Inferior parietal cortex (tissue), 1 donor: ENCODE measurements around the gene DLGAP1.

Experiments used
- DNase-seq: peaks from one replicate; pipeline ENCODE4 v3.0.0-alpha.2; 2016; ENCODE audit errors: extremely low spot score

The DLGAP1 gene

GRCh38 chr18:3867864-3868311, 587.2 kb downstream of the DLGAP1 start:
- no peak for DNase-seq

- DNase-seq = no peak
Observed at GRCh38 chr18:3867236-3867635, 587.9 kb downstream of the DLGAP1 start.

GRCh38 chr18:3864669-3865298, 590.3 kb downstream of the DLGAP1 start:
- no peak for DNase-seq

- no peak for DNase-seq
Observed at GRCh38 chr18:3863593-3863992, 591.5 kb downstream of the DLGAP1 start.

- DNase-seq = no peak
Observed at GRCh38 chr18:3863006-3863405, 592.1 kb downstream of the DLGAP1 start.

GRCh38 chr18:3861495-3861894, 593.6 kb downstream of the DLGAP1 start:
- no peak for DNase-seq

GRCh38 chr18:3857544-3857943, 597.6 kb downstream of the DLGAP1 start:
- DNase-seq = no peak

GRCh38 chr18:3855966-3856365, 599.1 kb downstream of the DLGAP1 start:
- DNase-seq = no peak

GRCh38 chr18:3852321-3852720, 602.8 kb downstream of the DLGAP1 start:
- DNase-seq = no peak

GRCh38 chr18:3851159-3851558, 603.9 kb downstream of the DLGAP1 start:
- DNase-seq = no peak

GRCh38 chr18:3848316-3848715, 606.8 kb downstream of the DLGAP1 start:
- no peak for DNase-seq

GRCh38 chr18:3845161-3845560, 609.9 kb downstream of the DLGAP1 start:
- DNase-seq = no peak

GRCh38 chr18:3842844-3843243, 612.3 kb downstream of the DLGAP1 start:
- no peak for DNase-seq

GRCh38 chr18:3840766-3841165, 614.3 kb downstream of the DLGAP1 start:
- DNase-seq = no peak

- no peak for DNase-seq
Observed at GRCh38 chr18:3839581-3839981, 615.5 kb downstream of the DLGAP1 start.

GRCh38 chr18:3836483-3837335, 618.4 kb downstream of the DLGAP1 start:
- no peak for DNase-seq

GRCh38 chr18:3832025-3832638, 623.0 kb downstream of the DLGAP1 start:
- no peak for DNase-seq

- no peak for DNase-seq
Observed at GRCh38 chr18:3830604-3831003, 624.5 kb downstream of the DLGAP1 start.

GRCh38 chr18:3827236-3827845, 627.8 kb downstream of the DLGAP1 start:
- no peak for DNase-seq

- no peak for DNase-seq
Observed at GRCh38 chr18:3826021-3826420, 629.1 kb downstream of the DLGAP1 start.

- no peak for DNase-seq
Observed at GRCh38 chr18:3824101-3824500, 631.0 kb downstream of the DLGAP1 start.

GRCh38 chr18:3823073-3823472, 632.0 kb downstream of the DLGAP1 start:
- no peak for DNase-seq
